ENCODE measurements around the gene CLEC1B. TPM values are rescaled to one million over a fixed set of nuclear protein-coding genes. Genes with fewer than 3 reads are reported as not detected.
"Not testable (repeated sequence)": the region's sequence is repeated elsewhere in the genome, so short reads cannot be mapped to it uniquely, and the experiment has no call there.

CLEC1B gene
- total RNA-seq, 2 donors from 2014 or later, result not detected

DNA sequence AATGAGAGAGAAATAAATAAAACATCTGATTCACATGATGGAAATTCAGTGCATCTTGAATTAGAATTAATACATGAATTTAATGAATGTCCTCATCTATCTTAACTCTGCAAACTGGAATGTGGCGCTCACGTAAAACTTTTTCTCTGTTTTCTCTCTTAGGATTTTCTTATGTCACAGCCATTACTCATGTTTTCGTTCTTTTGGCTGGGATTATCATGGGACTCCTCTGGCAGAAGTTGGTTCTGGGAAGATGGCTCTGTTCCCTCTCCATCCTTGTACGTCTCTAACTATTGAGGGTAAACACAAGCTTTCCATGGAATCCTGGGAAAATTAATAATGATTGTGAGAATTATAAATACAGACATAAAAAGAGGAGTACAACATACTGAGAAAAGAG, 16.5 kb upstream of the CLEC1B start:
- ATAC-seq (no peak), DNase-seq (ENCODE audit: low spot score) (no peak)
- Mint-ChIP-seq H3K36me3 (no peaks in the 10 kb centered on the region), H3K27ac (no peak overlapping the region), H3K27me3 (no peaks in the 10 kb centered on the region), H3K4me1 (ENCODE audit: low read depth in 2 of 2) (no peaks in the 10 kb centered on the region), H3K4me3 (no peak overlapping the region), H3K9me3 (no peaks in the 10 kb centered on the region)

DNA sequence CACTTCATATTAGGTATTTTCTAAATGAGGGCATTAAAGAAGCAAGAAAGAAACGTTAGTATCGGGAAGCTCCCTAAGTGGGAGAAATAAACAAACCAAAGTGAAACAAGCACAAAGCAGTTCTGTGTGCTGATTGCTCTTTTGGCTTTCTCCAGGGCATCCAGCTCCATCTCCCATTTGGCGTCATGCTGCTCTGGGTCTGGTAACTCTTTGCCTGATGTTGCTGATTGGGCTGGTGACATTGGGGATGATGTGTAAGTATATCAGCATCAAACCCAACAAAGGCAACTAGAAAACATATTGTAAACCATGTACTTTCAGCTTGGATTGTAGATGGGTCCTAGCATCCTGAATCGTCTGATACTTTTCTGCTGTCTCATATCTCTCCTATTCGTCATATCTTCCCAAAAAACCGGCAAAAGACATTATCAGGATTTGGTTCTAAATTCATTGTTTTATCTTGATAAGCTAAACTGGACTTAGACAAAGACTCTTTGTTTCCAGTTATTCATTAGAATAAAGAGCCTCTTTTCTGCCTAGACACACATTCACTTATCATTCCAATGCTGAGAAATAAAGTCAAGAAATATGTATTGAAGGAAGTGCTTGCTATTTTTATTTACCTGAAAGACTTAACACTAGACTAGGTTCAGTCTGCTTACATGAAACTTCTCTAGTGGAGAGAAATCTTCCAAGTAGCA, 13.9 kb upstream of the CLEC1B start:
- Mint-ChIP-seq H3K9me3 (no peaks in the 10 kb centered on the region), H3K36me3 (no peaks in the 10 kb centered on the region), H3K4me1 (ENCODE audit: low read depth in 2 of 2) (peaks cover 8 to 9% of the 10 kb centered on the region in 2 donors), H3K4me3 (no peak overlapping the region), H3K27me3 (peaks cover 4 to 7% of the 10 kb centered on the region in 2 donors), H3K27ac (no peak overlapping the region)
- ATAC-seq, result no peak
- no peak for DNase-seq (ENCODE audit: low spot score)

DNA sequence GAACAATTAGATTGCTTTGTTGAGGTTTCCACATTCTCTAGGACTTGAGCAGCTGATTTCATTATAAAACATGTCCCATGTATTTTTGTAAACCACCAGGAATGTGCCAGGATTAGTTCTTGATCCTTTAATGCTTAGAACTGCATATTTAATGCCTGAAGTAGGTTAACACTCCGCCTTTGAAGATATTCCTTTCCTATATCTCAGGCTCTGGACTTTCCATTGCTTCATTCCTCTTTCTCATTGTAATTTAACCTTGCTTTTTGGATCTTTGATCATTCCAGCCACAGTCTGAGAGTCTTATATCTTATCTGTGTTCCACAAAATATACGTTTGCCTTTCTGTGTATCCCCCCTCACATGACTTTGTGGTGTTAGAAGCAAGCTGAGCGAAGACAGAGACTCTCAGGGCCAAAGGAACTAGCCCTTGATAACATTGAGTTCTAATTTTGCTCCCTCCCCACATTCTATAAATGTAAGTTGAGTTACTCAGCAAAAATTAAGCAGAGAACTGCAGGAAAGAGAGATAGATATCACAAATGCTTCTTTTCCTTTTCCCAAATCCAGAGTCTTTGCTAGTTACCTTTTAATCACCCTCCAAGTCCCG, 2.4 kb upstream of the CLEC1B start:
- peaks cover 0 to 6% of the 10 kb centered on the region in 2 donors for H3K4me1 Mint-ChIP-seq (ENCODE audit: low read depth in 2 of 2)
- H3K27me3 Mint-ChIP-seq, result no peaks in the 10 kb centered on the region
- no peaks in the 10 kb centered on the region for H3K9me3 Mint-ChIP-seq
- H3K27ac Mint-ChIP-seq, result no peak overlapping the region
- no peaks in the 10 kb centered on the region for H3K36me3 Mint-ChIP-seq
- no peak for DNase-seq (ENCODE audit: low spot score)
- ATAC-seq, result no peak
- H3K4me3 Mint-ChIP-seq, result no peak overlapping the region

DNA sequence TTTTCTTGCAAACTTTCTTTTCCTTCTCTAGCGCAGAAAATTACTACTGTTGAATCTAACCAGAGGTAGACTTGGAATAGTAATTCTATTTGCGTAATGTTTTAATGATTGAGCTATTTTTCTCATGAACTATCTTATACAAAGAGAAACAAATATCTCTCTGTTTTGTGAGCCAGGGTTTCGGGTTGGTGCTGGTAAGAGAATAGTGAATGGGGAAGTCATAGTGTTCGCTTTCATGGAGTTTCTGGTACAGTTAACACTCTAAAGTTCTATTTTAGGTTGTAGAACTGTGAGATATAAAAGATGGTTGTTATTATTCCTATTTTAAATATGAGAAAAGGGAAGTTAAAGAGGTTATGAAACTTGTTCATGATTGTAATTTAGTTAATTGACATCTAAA, 6.6 kb downstream of the CLEC1B start:
- H3K4me3 Mint-ChIP-seq, result no peak overlapping the region
- H3K36me3 Mint-ChIP-seq, result no peaks in the 10 kb centered on the region
- H3K27me3 Mint-ChIP-seq, result peaks cover 0 to 32% of the 10 kb centered on the region in 2 donors
- no peak for DNase-seq (ENCODE audit: low spot score)
- peaks cover 0 to 7% of the 10 kb centered on the region in 2 donors for H3K4me1 Mint-ChIP-seq (ENCODE audit: low read depth in 2 of 2)
- H3K9me3 Mint-ChIP-seq, result no peaks in the 10 kb centered on the region
- no peak for ATAC-seq
- no peak overlapping the region for H3K27ac Mint-ChIP-seq

DNA sequence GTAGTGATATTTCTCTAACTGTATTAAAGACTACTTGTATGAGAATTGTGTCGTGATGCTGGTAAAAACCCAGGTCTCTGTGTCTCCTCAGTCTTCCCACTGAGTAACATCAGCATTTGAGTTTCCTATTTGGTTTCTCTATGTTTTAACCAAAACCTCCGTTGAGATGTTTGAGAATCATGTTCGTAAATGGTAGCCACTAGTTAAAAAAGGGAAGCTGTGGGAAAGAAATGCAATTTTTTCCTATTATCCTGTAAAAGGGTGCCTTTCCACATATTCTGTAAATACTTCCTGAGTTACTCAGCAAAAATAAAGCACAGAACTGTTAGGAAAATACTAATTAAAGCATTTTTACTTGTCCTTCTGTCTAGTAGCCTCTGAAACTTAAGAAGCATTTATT, 7.0 kb downstream of the CLEC1B start:
- peaks cover 0 to 6% of the 10 kb centered on the region in 2 donors for H3K4me1 Mint-ChIP-seq (ENCODE audit: low read depth in 2 of 2)

DNA sequence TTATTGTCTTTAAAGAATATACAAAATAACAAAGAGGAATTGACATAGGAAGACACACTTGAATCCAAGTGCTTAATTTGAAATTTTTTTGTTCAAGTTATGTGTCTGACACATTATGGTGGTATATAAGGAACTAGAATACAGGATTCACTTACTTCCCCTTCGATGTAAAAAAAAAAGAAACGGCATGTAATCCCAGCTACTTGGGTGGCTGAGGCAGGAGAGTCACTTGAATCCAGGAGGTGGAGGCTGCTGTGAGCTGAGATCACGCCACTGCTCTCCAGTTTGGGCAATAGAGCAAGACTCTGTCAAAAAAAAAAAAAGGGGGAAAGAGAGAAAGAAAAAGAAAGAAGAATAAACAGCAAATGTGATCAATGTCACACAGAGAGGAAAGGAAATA, 18.8 kb downstream of the CLEC1B start:
- no peak overlapping the region for H3K4me3 Mint-ChIP-seq
- no peak for ATAC-seq
- H3K4me1 Mint-ChIP-seq (ENCODE audit: low read depth in 2 of 2), result no peaks in the 10 kb centered on the region
- H3K36me3 Mint-ChIP-seq, result peaks cover 11% of the 10 kb centered on the region
- DNase-seq (ENCODE audit: low spot score), result no peak
- H3K27ac Mint-ChIP-seq, result no peak overlapping the region
- H3K27me3 Mint-ChIP-seq, result no peaks in the 10 kb centered on the region
- H3K9me3 Mint-ChIP-seq, result no peaks in the 10 kb centered on the region

More for the DNA sequence above, 7.0 kb downstream of the CLEC1B start:
- Mint-ChIP-seq H3K36me3 (no peaks in the 10 kb centered on the region), H3K4me3 (no peak overlapping the region), H3K27ac (no peak overlapping the region), H3K27me3 (peaks cover 0 to 32% of the 10 kb centered on the region in 2 donors), H3K9me3 (no peaks in the 10 kb centered on the region)
- ATAC-seq (no peak), DNase-seq (ENCODE audit: low spot score) (no peak)

DNA sequence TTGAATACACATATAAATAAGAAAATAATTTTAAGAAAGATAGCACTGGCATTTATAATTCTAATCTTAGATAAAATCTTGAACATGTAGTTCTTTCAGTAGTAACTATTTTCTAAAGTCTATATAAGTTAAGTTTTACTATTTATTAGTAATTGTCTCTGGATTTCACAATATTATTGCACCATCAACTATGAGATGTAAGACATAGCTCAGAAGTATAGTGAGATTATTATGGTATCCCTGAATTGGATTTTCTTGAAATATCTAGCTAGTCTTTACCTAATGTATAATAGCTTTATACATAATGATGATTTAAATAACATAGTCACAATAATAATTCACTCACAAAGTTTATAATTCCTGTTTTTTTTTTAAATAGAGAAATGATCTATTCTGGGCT, 21.0 kb downstream of the CLEC1B start:
- H3K36me3 Mint-ChIP-seq, result peaks cover 22% of the 10 kb centered on the region
- no peaks in the 10 kb centered on the region for H3K4me1 Mint-ChIP-seq (ENCODE audit: low read depth in 2 of 2)
- H3K27me3 Mint-ChIP-seq, result peaks cover 4 to 6% of the 10 kb centered on the region in 2 donors
- no peak overlapping the region for H3K4me3 Mint-ChIP-seq
- no peak for DNase-seq (ENCODE audit: low spot score)
- no peak for ATAC-seq
- no peak overlapping the region for H3K27ac Mint-ChIP-seq
- H3K9me3 Mint-ChIP-seq, result no peaks in the 10 kb centered on the region

DNA sequence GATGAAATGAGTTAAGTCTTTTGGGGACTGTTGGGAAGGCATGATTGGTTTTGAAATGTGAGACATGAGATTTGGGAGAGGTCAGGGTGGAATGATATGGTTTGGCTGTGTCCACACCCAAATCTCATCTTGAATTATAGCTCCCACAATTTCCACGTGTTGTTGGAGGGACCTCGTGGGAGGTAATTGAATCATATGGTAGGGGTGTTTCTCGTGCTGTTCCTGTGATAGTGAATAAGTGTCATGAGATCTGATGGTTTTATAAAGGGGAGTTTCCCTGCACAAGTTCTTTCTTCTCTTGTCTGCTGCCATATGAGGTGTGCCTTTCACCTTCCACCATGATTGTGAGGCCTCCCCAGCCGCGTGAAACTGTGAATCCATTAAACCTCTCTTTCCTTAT, 22.3 kb downstream of the CLEC1B start:
- not testable (repeated sequence) for H3K27ac Mint-ChIP-seq; H3K27me3 Mint-ChIP-seq; DNase-seq (ENCODE audit: low spot score); H3K9me3 Mint-ChIP-seq; ATAC-seq; H3K4me3 Mint-ChIP-seq; H3K4me1 Mint-ChIP-seq (ENCODE audit: low read depth in 2 of 2)
- peaks cover 22% of the 10 kb centered on the region for H3K36me3 Mint-ChIP-seq

DNA sequence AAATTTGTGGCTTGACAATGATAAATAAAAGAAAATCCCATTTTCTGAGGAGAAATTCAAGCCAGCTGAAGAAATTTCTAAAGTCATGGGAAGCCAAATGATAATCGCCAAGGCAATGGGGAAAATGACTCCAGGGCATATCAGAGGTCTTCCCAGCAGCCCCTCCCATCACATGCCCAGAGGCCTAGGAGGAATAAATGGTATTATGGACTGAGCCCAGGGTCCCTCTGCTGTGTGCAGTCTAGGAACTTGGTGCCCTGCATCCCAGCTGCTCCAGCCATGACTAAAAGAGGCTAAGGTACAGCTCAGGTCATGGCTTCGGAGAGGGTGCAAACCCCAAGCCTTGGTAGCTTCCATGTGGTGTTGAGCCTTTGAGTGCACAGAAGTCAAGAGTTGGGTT, 23.3 kb downstream of the CLEC1B start:
- peaks cover 4 to 6% of the 10 kb centered on the region in 2 donors for H3K27me3 Mint-ChIP-seq
- H3K27ac Mint-ChIP-seq, result no peak overlapping the region
- peaks cover 22% of the 10 kb centered on the region for H3K36me3 Mint-ChIP-seq
- H3K4me1 Mint-ChIP-seq (ENCODE audit: low read depth in 2 of 2), result no peaks in the 10 kb centered on the region
- no peaks in the 10 kb centered on the region for H3K9me3 Mint-ChIP-seq
- ATAC-seq (no peak), DNase-seq (ENCODE audit: low spot score) (no peak)
- H3K4me3 Mint-ChIP-seq, result no peak overlapping the region

DNA sequence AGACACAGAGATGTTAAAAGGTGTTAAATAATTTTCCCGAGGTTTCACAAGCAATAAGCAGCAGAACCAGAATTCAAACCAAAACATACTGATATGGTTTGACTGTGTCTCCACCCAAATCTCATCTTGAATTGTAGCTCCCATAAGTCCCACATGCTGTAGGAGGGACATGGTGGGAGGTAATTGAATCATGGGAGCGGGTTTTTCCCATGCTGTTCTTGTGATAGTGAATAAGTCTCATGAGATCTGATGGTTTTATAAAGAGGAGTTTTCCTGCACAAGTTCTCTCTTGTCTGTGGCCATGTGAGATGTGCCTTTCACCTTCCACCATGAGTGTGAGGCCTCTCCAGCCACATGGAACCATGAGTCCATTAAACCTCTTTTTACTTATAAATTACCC, 24.2 kb downstream of the CLEC1B start:
- H3K9me3 Mint-ChIP-seq; DNase-seq (ENCODE audit: low spot score); H3K27ac Mint-ChIP-seq; H3K27me3 Mint-ChIP-seq; H3K4me1 Mint-ChIP-seq (ENCODE audit: low read depth in 2 of 2); ATAC-seq; H3K4me3 Mint-ChIP-seq: not testable (repeated sequence)
- H3K36me3 Mint-ChIP-seq, result peaks cover 22% of the 10 kb centered on the region

DNA sequence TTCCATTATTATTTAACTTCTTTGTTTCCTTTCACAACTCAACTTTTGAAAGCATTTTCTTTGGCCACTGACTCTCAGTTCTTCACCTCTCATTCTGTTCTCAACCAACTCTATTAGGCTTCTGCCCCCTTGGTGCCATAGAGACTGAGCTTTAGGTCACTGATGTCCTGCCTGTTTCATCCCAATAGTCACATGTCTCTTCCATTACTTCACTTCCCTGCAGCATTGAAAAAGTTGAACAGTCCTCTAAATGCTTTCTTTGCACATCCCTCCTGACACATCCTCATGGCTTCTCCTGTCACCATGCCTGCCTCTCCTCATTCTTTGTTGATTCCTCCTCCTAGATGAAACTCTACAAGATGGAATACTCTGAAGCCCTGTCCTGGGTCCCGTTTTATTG, 25.0 kb downstream of the CLEC1B start:
- H3K27me3 Mint-ChIP-seq, result peaks cover 4 to 6% of the 10 kb centered on the region in 2 donors
- H3K4me3 Mint-ChIP-seq, result no peak overlapping the region
- ATAC-seq (no peak), DNase-seq (ENCODE audit: low spot score) (no peak)
- H3K27ac Mint-ChIP-seq, result no peak overlapping the region
- no peaks in the 10 kb centered on the region for H3K9me3 Mint-ChIP-seq
- peaks cover 22% of the 10 kb centered on the region for H3K36me3 Mint-ChIP-seq
- no peaks in the 10 kb centered on the region for H3K4me1 Mint-ChIP-seq (ENCODE audit: low read depth in 2 of 2)

DNA sequence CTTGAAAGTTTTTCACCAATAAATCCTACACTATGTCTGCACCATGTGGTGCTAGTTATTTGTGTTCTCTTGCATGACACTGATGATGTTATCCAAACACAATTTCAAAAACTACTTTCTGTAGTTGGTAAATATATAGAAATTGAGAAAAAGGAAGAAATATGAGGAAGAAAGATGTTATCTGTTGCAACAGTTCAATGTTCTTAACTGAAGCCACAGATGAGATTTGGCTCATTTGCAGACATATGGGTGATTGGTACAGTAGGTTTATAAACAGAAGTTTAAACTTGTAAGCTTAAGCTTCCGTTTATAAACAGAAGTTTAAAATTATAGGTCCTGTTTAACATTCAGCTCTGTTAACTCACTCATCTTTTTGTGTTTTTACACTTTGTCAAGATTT, 27.7 kb downstream of the CLEC1B start, which contains the start of gene CLEC12A:
TSS of gene CLEC12A (plus strand) at position 229 of the 400 bp plus-strand sequence. CDS start 188 bp downstream, outside the sequence.
- Mint-ChIP-seq H3K36me3 (peaks cover 15% of the 10 kb centered on the region), H3K4me1 (ENCODE audit: low read depth in 2 of 2) (no peaks in the 10 kb centered on the region), H3K27me3 (peaks cover 4 to 6% of the 10 kb centered on the region in 2 donors), H3K27ac (no peak within 1 kb of the TSS), H3K4me3 (no peak within 1 kb of the TSS), H3K9me3 (no peaks in the 10 kb centered on the region)
- no peak for DNase-seq (ENCODE audit: low spot score)
- no peak for ATAC-seq

DNA sequence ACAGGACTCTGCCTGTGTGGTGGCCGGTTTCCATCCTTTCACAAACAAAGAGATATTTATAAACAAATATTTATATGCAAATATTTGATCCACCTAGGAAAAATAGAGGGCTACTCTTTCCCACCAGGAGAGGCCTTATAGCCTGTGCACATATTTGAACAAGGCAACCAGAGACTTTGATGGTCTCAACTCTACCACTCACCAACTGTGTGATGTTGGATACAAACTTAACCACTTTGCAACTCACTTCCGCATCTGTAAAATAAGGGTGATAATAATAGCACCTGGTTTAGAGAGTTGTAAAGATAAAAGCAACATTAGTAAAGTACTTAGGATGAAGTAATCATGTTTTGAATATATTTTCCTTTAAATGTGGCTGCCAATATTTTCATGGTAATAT, 29.2 kb downstream of the CLEC1B start:
- no peak overlapping the region for H3K4me3 Mint-ChIP-seq
- ATAC-seq, result no peak
- H3K9me3 Mint-ChIP-seq, result no peaks in the 10 kb centered on the region
- peaks cover 6% of the 10 kb centered on the region for H3K36me3 Mint-ChIP-seq
- no peaks in the 10 kb centered on the region for H3K4me1 Mint-ChIP-seq (ENCODE audit: low read depth in 2 of 2)
- no peak for DNase-seq (ENCODE audit: low spot score)
- H3K27ac Mint-ChIP-seq, result no peak overlapping the region
- peaks cover 4 to 6% of the 10 kb centered on the region in 2 donors for H3K27me3 Mint-ChIP-seq

DNA sequence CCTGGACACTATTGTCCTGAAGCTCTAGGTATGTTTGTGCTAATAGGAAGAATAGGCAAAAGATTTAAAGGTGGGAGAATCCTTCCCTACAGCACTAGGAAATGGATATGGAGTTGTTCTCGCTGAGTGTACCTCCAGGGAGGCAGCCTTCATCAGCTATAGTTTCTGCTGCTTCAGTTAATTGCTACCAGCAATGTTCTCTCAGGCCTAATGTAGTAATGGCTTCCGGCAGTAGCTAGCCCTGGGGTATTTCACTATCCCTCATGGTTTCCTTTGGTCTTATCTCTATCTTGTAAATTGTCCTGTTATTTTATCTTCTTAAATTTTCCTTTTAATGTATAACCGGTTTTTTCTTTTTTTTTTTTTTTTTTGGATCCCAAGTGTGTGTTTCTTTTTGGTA, 37.0 kb downstream of the CLEC1B start:
- Mint-ChIP-seq H3K4me1 (ENCODE audit: low read depth in 2 of 2) (peaks cover 24 to 28% of the 10 kb centered on the region in 2 donors), H3K36me3 (no peaks in the 10 kb centered on the region), H3K9me3 (no peaks in the 10 kb centered on the region), H3K27me3 (no peaks in the 10 kb centered on the region), H3K27ac (no peak overlapping the region), H3K4me3 (no peak overlapping the region)
- ATAC-seq (no peak), DNase-seq (ENCODE audit: low spot score) (no peak)

Measured in natural killer cell treated with Interleukin-12 subunit alpha and Interleukin-12 subunit beta and Interleukin-15 and Interleukin-18, amount 100 ng/mL, for 72 hours (primary cell).